ENCODE data around the gene TROAP.

GRCh38 chr12:49288922-49289555 lies 34.0 kb upstream of the TROAP start:
- TF ChIP-seq TARDBP (IDR thresholded peaks at IDR 0.05) (no peak), SP1 (IDR thresholded peaks at IDR 0.05) (no peak), PKNOX1 (IDR thresholded peaks at IDR 0.05) (no peak), FOXK2 (IDR thresholded peaks at IDR 0.05) (no peak), HDGF (IDR thresholded peaks at IDR 0.05; ENCODE audit: borderline replicate concordance) (no peak), FOXA1 (IDR thresholded peaks at IDR 0.05) (no peak), CTBP1 (IDR thresholded peaks at IDR 0.05; ENCODE audit: borderline replicate concordance) (no peak), SUZ12 (IDR thresholded peaks at IDR 0.05) (no peak), BHLHE40 (IDR thresholded peaks at IDR 0.05; ENCODE audit: borderline replicate concordance) (no peak), ELF4 (IDR thresholded peaks at IDR 0.05) (no peak), ARNT (IDR thresholded peaks at IDR 0.05) (no peak), FOXM1 (IDR thresholded peaks at IDR 0.05; ENCODE audit: borderline replicate concordance) (no peak), NFRKB (IDR thresholded peaks at IDR 0.05) (no peak), L3MBTL2 (conservative IDR thresholded peaks at IDR 0.05) (no peak)
